PC-9 (cell line): ENCODE measurements around the gene FPR1. TPM values are rescaled to one million over a fixed set of nuclear protein-coding genes. Genes with fewer than 3 reads are reported as not detected.

Experiments used
- BruUV-seq: library from RNA; stranded (reverse); fragments of 400-500 nt; replicated peaks from 2 replicates; lab custom pipeline; 2021; lab: Mats Ljungman, UMichigan
- CTCF ChIA-PET: fragments of 300-600 bp; sonication (Branson Sonifier 250); formaldehyde crosslinking; loops from one replicate; lab custom pipeline; 2022; ENCODE audit warnings: antibody characterized with exemption; lab: Charles Lee
- POLR2A ChIA-PET: fragments of 300-600 bp; sonication (Branson Sonifier 250); formaldehyde crosslinking; loops from one replicate; lab custom pipeline; 2022; ENCODE audit warnings: antibody characterized with exemption; ENCODE audit not compliant: unreplicated experiment; lab: Charles Lee
- DNase-seq, 2 experiments: peaks; one replicate each; pipeline versions ENCODE4 v3.0.0 to v3.0.0-alpha.2; 2015 to 2022; ENCODE audit warnings: mixed read lengths in 1 of 2
- H2AFZ ChIP-seq: fragments of 200-600 bp; sonication (generic); 2 replicates; pipeline ENCODE4 v1.8.1; 2017; ENCODE audit warnings: antibody characterized with exemption
- H3F3A ChIP-seq: fragments of 200-600 bp; sonication (generic); 2 replicates; pipeline ENCODE4 v1.8.1; 2017; ENCODE audit warnings: antibody characterized with exemption, mild to moderate bottlenecking, low read depth; ENCODE audit not compliant: insufficient read depth
- H3K27ac ChIP-seq: fragments of 200-600 bp; sonication (generic); 2 replicates; pipeline ENCODE4 v1.6.1; 2016; ENCODE audit warnings: mixed run types
- H3K27me3 ChIP-seq: fragments of 200-600 bp; sonication (generic); 2 replicates; pipeline ENCODE4 v1.6.1; 2016; ENCODE audit warnings: low read depth, mixed run types; ENCODE audit not compliant: insufficient read depth
- H3K36me3 ChIP-seq: fragments of 200-600 bp; sonication (generic); 2 replicates; pipeline ENCODE4 v1.6.1; 2016; ENCODE audit warnings: low read depth, mixed run types
- H3K4me1 ChIP-seq: fragments of 200-600 bp; sonication (generic); replicated peaks from 2 replicates; pipeline ENCODE4 v1.6.1; 2016; ENCODE audit warnings: mixed run types; ENCODE audit not compliant: insufficient read depth
- H3K4me2 ChIP-seq: fragments of 200-600 bp; sonication (generic); 2 replicates; pipeline ENCODE4 v1.6.1; 2017; ENCODE audit warnings: mixed run types
- H3K4me3 ChIP-seq: fragments of 200-600 bp; sonication (generic); 2 replicates; pipeline ENCODE4 v1.6.1; 2016; ENCODE audit warnings: mixed run types
- H3K79me2 ChIP-seq: fragments of 200-600 bp; sonication (generic); 2 replicates; pipeline ENCODE4 v1.6.1; 2017; ENCODE audit warnings: low read depth, mixed run types
- H3K9me2 ChIP-seq: fragments of 200-600 bp; sonication (generic); 2 replicates; pipeline ENCODE4 v1.8.1; 2017; ENCODE audit warnings: mild to moderate bottlenecking; ENCODE audit not compliant: insufficient read depth
- H3K9me3 ChIP-seq: fragments of 200-600 bp; sonication (generic); 2 replicates; pipeline ENCODE4 v1.8.1; 2016; ENCODE audit warnings: low read depth; ENCODE audit not compliant: insufficient read depth
- H4K20me1 ChIP-seq: fragments of 200-600 bp; sonication (generic); 2 replicates; pipeline ENCODE4 v1.8.1; 2017; ENCODE audit not compliant: insufficient read depth
- EZH2 ChIP-seq: fragments of 200-600 bp; sonication (generic); IDR thresholded peaks from 2 replicates; pipeline ENCODE4 v1.8.0; 2017; ENCODE audit warnings: antibody characterized with exemption, low read depth
- intact Hi-C: fragments of 100-400 bp; cut with micrococcal nuclease; formaldehyde crosslinking; loops from one replicate; pipeline ENCODE4 v1.10.0; 2022; ENCODE audit not compliant: unreplicated experiment
- total RNA-seq: library from RNA; stranded (reverse); gene quantifications from 2 replicates; pipeline ENCODE4 v1.2.3, GENCODE V29; 2021
- TF ChIP-seq, protein P1 (sequence below): fragments of 200-600 bp; sonication (generic); conservative IDR thresholded peaks from 2 replicates; pipeline ENCODE4 v1.6.1; 2017; ENCODE audit warnings: mixed run types, antibody characterized with exemption, mild to moderate bottlenecking, moderate library complexity

FPR1 gene
- total RNA-seq, 1 experiment from 2014 or later: not detected

DNA sequence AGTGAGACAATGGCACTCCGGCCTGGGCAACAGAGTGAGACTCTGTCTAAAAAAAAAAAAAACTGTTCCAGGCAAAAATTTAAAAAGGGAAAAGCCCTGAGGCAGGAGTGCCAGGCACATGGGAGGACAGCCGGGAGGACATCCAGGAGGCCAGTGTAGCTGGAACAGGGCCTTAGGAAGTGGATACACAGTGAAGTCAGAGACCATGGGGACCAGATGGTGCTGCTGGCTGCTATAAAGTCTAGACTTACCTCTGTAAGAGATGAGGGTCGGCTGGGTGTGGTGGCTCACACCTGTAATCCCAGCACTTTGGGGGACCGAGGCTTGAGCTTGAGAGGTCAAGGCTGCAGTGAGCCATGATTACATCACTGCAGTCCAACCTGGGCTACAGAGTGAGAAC lies 42.9 kb downstream of the FPR1 start:
- Histone ChIP-seq H3K36me3 (peaks cover 10% of the 10 kb centered on the region; the same call in 1 of the 2 replicates), H3K4me3 (no peak overlapping the region), H4K20me1 (no peaks in the 10 kb centered on the region), H3F3A (peaks cover 14% of the 10 kb centered on the region), H3K4me1 (peaks cover 8% of the 10 kb centered on the region; the same call in 1 of the 2 replicates), H2AFZ (no peak overlapping the region), H3K27ac (no peak overlapping the region), H3K79me2 (peaks cover 11% of the 10 kb centered on the region), H3K4me2 (no peak overlapping the region), H3K9me2 (no peaks in the 10 kb centered on the region), H3K9me3 (no peaks in the 10 kb centered on the region), H3K27me3 (peaks cover 11% of the 10 kb centered on the region; the same call in 1 of the 2 replicates)
- CTCF ChIA-PET: no interaction called here
- intact Hi-C loops: loop anchor here (10.0 kb wide), 1 partner anchor 216 kb away; the partner anchor contains the start of gene ZNF613
- BruUV-seq: no TSS peak
- TF ChIP-seq EZH2: no peak
- TF ChIP-seq, protein P1, sequence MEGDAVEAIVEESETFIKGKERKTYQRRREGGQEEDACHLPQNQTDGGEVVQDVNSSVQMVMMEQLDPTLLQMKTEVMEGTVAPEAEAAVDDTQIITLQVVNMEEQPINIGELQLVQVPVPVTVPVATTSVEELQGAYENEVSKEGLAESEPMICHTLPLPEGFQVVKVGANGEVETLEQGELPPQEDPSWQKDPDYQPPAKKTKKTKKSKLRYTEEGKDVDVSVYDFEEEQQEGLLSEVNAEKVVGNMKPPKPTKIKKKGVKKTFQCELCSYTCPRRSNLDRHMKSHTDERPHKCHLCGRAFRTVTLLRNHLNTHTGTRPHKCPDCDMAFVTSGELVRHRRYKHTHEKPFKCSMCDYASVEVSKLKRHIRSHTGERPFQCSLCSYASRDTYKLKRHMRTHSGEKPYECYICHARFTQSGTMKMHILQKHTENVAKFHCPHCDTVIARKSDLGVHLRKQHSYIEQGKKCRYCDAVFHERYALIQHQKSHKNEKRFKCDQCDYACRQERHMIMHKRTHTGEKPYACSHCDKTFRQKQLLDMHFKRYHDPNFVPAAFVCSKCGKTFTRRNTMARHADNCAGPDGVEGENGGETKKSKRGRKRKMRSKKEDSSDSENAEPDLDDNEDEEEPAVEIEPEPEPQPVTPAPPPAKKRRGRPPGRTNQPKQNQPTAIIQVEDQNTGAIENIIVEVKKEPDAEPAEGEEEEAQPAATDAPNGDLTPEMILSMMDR: no peak
- POLR2A ChIA-PET: interaction anchor here (0.6 to 0.7 kb wide), 2 partner anchors 17 to 138 kb away, joined by 11 to 32 read pairs; partner anchors contain the start of gene ZNF175
- DNase-seq: no peak

DNA sequence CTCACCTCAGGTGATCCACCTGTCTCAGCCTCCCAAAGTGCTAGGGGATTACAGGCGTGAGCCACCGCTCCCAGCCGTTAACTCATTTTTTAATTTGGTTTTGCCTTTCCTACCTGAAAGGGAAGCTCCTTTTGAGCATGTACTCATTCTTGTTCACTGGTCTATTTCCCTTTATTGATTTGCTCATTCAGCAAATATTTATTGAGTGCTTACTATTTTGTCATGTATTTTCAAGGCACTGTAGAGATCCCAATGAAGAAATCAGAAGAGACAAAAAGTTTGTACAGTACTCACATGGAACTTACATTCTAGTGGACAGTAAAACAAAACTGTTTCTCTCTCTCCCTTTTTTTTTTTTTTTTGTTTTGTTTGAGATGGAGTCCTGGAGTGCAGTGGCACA lies 44.8 kb downstream of the FPR1 start:
- TF ChIP-seq, protein P1: no peak
- TF ChIP-seq EZH2: no peak
- Histone ChIP-seq H3K4me3 (no peak overlapping the region), H4K20me1 (0 out of 2 replicates have a peak, but pooled peaks cover 7% of the 10 kb centered on the region), H3K36me3 (peaks cover 10% of the 10 kb centered on the region; the same call in 1 of the 2 replicates), H2AFZ (no peak overlapping the region), H3K4me1 (peaks cover 8% of the 10 kb centered on the region; the same call in 1 of the 2 replicates), H3K9me2 (no peaks in the 10 kb centered on the region), H3K9me3 (no peaks in the 10 kb centered on the region), H3K27me3 (peaks cover 11% of the 10 kb centered on the region; the same call in 1 of the 2 replicates), H3F3A (peaks cover 33% of the 10 kb centered on the region), H3K79me2 (peaks cover 11% of the 10 kb centered on the region), H3K27ac (no peak overlapping the region), H3K4me2 (no peak overlapping the region)
- intact Hi-C loops: loop anchor here (10.0 kb wide), 1 partner anchor 218 kb away; the partner anchor contains the start of gene ZNF613
- BruUV-seq: no TSS peak
- POLR2A ChIA-PET: interaction anchor here (0.6 kb wide), 1 partner anchor 1264 kb away, joined by 3 read pairs; no protein-coding TSS in a partner anchor
- no peak for DNase-seq
- CTCF ChIA-PET: interaction anchor here (0.5 to 0.7 kb wide), 2 partner anchors 50 to 963 kb away, joined by 3 to 4 read pairs; no protein-coding TSS in a partner anchor

DNA sequence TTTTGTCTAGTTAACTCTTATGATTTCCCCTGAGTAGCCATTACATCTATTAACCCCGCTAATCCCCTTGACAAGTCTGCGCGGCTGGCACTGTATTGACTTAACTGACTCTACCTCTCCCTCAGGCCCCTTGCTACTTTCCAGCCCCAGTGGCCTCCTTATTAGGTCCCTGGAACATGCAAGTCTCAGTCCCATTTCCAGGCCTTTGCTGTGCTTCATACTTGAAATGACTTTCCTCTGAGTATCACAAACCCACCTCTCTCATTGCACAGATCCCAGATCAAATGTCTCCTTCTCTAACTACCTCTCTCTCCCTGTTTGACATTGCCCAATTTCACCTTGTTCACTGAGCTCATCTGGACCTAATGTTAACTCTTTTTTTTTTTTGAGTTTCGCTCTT lies 45.4 kb downstream of the FPR1 start:
- H4K20me1 ChIP-seq: 0 out of 2 replicates have a peak, but pooled peaks cover 7% of the 10 kb centered on the region
- CTCF ChIA-PET: interaction anchor here (0.5 to 0.7 kb wide), 2 partner anchors 50 to 962 kb away, joined by 3 to 4 read pairs; no protein-coding TSS in a partner anchor
- no peaks in the 10 kb centered on the region for H3K9me3 ChIP-seq
- H3K4me2 ChIP-seq: no peak overlapping the region
- peaks cover 8% of the 10 kb centered on the region; the same call in 1 of the 2 replicates for H3K4me1 ChIP-seq
- no peak for TF ChIP-seq EZH2
- TF ChIP-seq, protein P1: no peak
- peaks cover 11% of the 10 kb centered on the region for H3K79me2 ChIP-seq
- peaks cover 10% of the 10 kb centered on the region; the same call in 1 of the 2 replicates for H3K36me3 ChIP-seq
- POLR2A ChIA-PET: no interaction called here
- no TSS peak for BruUV-seq
- intact Hi-C loops: loop anchor here (10.0 kb wide), 1 partner anchor 219 kb away; the partner anchor contains the start of gene ZNF613
- no peak overlapping the region for H3K4me3 ChIP-seq
- DNase-seq: no peak
- peaks cover 36% of the 10 kb centered on the region for H3F3A ChIP-seq
- H3K27ac ChIP-seq: no peak overlapping the region
- H2AFZ ChIP-seq: no peak overlapping the region
- no peaks in the 10 kb centered on the region for H3K9me2 ChIP-seq
- H3K27me3 ChIP-seq: peaks cover 8% of the 10 kb centered on the region; the same call in 1 of the 2 replicates
